NCI-H1417 (cell line): ENCODE measurements around the gene AS3MT.
"Not testable (repeated sequence)": the region's sequence is repeated elsewhere in the genome, so short reads cannot be mapped to it uniquely, and the experiment has no call there.

Experiments used
- DNase-seq, 3 experiments: peaks; one replicate each; lab custom pipeline; 2025; lab: John Stamatoyannopoulos, UW

Gene AS3MT

GRCh38 chr10:102869258-102870198 is at the start of gene AS3MT:
Gene AS3MT (plus strand): TSS chr10:102869470. CDS start chr10:102869593, 123 bp downstream.
- DNase-seq, result peak in 2 of 3 experiments; percentile 54 to 56

- DNase-seq, result not testable (repeated sequence)
These were observed 49.3 kb upstream of the AS3MT start for GRCh38 chr10:102820008-102820407.

GRCh38 chr10:102822222-102822621 is 47.0 kb upstream of the AS3MT start:
- no peak for DNase-seq

GRCh38 chr10:102824664-102825063 is 44.6 kb upstream of the AS3MT start:
- no peak for DNase-seq

- no peak for DNase-seq
These were observed 43.0 kb upstream of the AS3MT start for GRCh38 chr10:102826148-102826796.

GRCh38 chr10:102827597-102827975 is 41.7 kb upstream of the AS3MT start:
- DNase-seq, result no peak

- peak in 1 of 3 experiments; percentile 6 for DNase-seq
These were observed 37.8 kb upstream of the AS3MT start for GRCh38 chr10:102831322-102832071.

- DNase-seq, result no peak
These were observed 37.0 kb upstream of the AS3MT start for GRCh38 chr10:102832248-102832647.

GRCh38 chr10:102832987-102833386 is 36.3 kb upstream of the AS3MT start:
- no peak for DNase-seq

GRCh38 chr10:102834143-102834542 is 35.1 kb upstream of the AS3MT start:
- peak in 1 of 3 experiments; percentile 14 for DNase-seq

GRCh38 chr10:102835007-102835482 is 34.2 kb upstream of the AS3MT start:
- DNase-seq, result peak; percentile 39 to 79 (median 59)

- DNase-seq, result no peak
These were observed 32.0 kb upstream of the AS3MT start, which contains the start of gene CYP17A1 for GRCh38 chr10:102837230-102837721. Gene CYP17A1 (minus strand): TSS chr10:102837413. CDS start chr10:102837361, 52 bp downstream.

GRCh38 chr10:102838276-102838927 is 30.9 kb upstream of the AS3MT start:
- DNase-seq, result not testable (repeated sequence)

GRCh38 chr10:102841827-102842345 is 27.4 kb upstream of the AS3MT start:
- no peak for DNase-seq

- not testable (repeated sequence) for DNase-seq
These were observed 26.1 kb upstream of the AS3MT start for GRCh38 chr10:102843139-102843538.

- not testable (repeated sequence) for DNase-seq
These were observed 25.0 kb upstream of the AS3MT start for GRCh38 chr10:102844190-102844776.

- no peak for DNase-seq
These were observed 23.8 kb upstream of the AS3MT start for GRCh38 chr10:102845352-102845902.

GRCh38 chr10:102850025-102850518 is 19.2 kb upstream of the AS3MT start:
- no peak for DNase-seq

GRCh38 chr10:102853237-102853636 is 16.0 kb upstream of the AS3MT start:
- not testable (repeated sequence) for DNase-seq
